Amniotic epithelial cell (primary cell): ENCODE results near the gene VPS35.
"Not testable (repeated sequence)": the region's sequence is repeated elsewhere in the genome, so short reads cannot be mapped to it uniquely, and the experiment has no call there.

ENCODE experiments used
- DNase-seq: peaks from one replicate; pipeline ENCODE4 v3.0.0-alpha.2; 2010; ENCODE audit warnings: low read depth

The VPS35 gene

GRCh38 chr16:46658925-46659324 lies 30.1 kb downstream of the VPS35 start:
- DNase-seq, result no peak

GRCh38 chr16:46651305-46651704 lies 37.7 kb downstream of the VPS35 start:
- DNase-seq, result no peak

GRCh38 chr16:46650254-46650623 lies 38.7 kb downstream of the VPS35 start:
- DNase-seq, result peak; percentile 21

GRCh38 chr16:46649588-46650253 lies 39.3 kb downstream of the VPS35 start:
- DNase-seq, result no peak

- no peak for DNase-seq
Observed at GRCh38 chr16:46648656-46649055, 40.3 kb downstream of the VPS35 start.

- peak; percentile 30 for DNase-seq
Observed at GRCh38 chr16:46638947-46639925, 49.7 kb downstream of the VPS35 start.

- DNase-seq, result no peak
Observed at GRCh38 chr16:46632778-46633733, 55.9 kb downstream of the VPS35 start.

- peak; percentile 37 for DNase-seq
Observed at GRCh38 chr16:46629331-46630219, 59.4 kb downstream of the VPS35 start.

- peak; percentile 61 for DNase-seq
Observed at GRCh38 chr16:46627746-46628145, 61.2 kb downstream of the VPS35 start.

GRCh38 chr16:46626681-46627080 lies 62.3 kb downstream of the VPS35 start:
- not testable (repeated sequence) for DNase-seq

- not testable (repeated sequence) for DNase-seq
Observed at GRCh38 chr16:46624862-46625261, 64.1 kb downstream of the VPS35 start.

- DNase-seq, result not testable (repeated sequence)
Observed at GRCh38 chr16:46623707-46624106, 65.3 kb downstream of the VPS35 start.

- not testable (repeated sequence) for DNase-seq
Observed at GRCh38 chr16:46623246-46623645, 65.7 kb downstream of the VPS35 start.

- no peak for DNase-seq
Observed at GRCh38 chr16:46621934-46622676, 66.9 kb downstream of the VPS35 start.

- peak; percentile 80 for DNase-seq
Observed at GRCh38 chr16:46621006-46621933, 67.7 kb downstream of the VPS35 start, which contains the start of gene SHCBP1. SHCBP1 (minus strand) TSS chr16:46621379; CDS start chr16:46621359, 20 bp downstream.

- DNase-seq, result no peak
Observed at GRCh38 chr16:46620266-46621005, 68.5 kb downstream of the VPS35 start.

- no peak for DNase-seq
Observed at GRCh38 chr16:46618516-46618915, 70.5 kb downstream of the VPS35 start.

- no peak for DNase-seq
Observed at GRCh38 chr16:46614006-46614405, 75.0 kb downstream of the VPS35 start.
